H9 (cell line): ENCODE data around the gene BSN. TPM values are rescaled to one million over a fixed set of nuclear protein-coding genes. Genes with fewer than 3 reads are reported as not detected.

Source experiments
- DNase-seq: peaks from one replicate; pipeline ENCODE4 v3.0.0-alpha.2; 2017
- H2AFZ ChIP-seq: one replicate; pipeline ENCODE4 v1.6.1; 2013; ENCODE audit warnings: mild to moderate bottlenecking, low read length, control low read depth, moderate library complexity
- H2AK5ac ChIP-seq: 2 replicates; pipeline ENCODE4 v1.6.1; 2013; ENCODE audit warnings: low read length, control low read depth, mixed read lengths; ENCODE audit not compliant: insufficient read length
- H2BK120ac ChIP-seq: one replicate; pipeline ENCODE4 v1.6.1; 2013; ENCODE audit warnings: low read depth, mild to moderate bottlenecking, low read length, control low read depth, inconsistent platforms; ENCODE audit not compliant: poor library complexity, severe bottlenecking
- H2BK12ac ChIP-seq: 2 replicates; pipeline ENCODE4 v1.6.1; 2013; ENCODE audit warnings: low read length, control low read depth, mixed read lengths, low read depth; ENCODE audit not compliant: insufficient read length
- H2BK15ac ChIP-seq: 2 replicates; pipeline ENCODE4 v1.6.1; 2013; ENCODE audit warnings: low read depth, low read length, control low read depth
- H2BK20ac ChIP-seq: one replicate; pipeline ENCODE4 v1.6.1; 2013; ENCODE audit warnings: low read depth, mild to moderate bottlenecking, low read length, control low read depth, inconsistent platforms; ENCODE audit not compliant: poor library complexity, severe bottlenecking
- H2BK5ac ChIP-seq: 2 replicates; pipeline ENCODE4 v1.6.1; 2013; ENCODE audit warnings: low read length, control low read depth, mixed read lengths; ENCODE audit not compliant: insufficient read length
- H3K14ac ChIP-seq: 2 replicates; pipeline ENCODE4 v1.6.1; 2013; ENCODE audit warnings: low read length, control low read depth; ENCODE audit not compliant: insufficient read depth
- H3K18ac ChIP-seq: 2 replicates; pipeline ENCODE4 v1.6.1; 2013; ENCODE audit warnings: low read depth, mild to moderate bottlenecking, mixed read lengths, low read length, control low read depth; ENCODE audit not compliant: insufficient read length
- H3K23ac ChIP-seq: 2 replicates; pipeline ENCODE4 v1.6.1; 2013; ENCODE audit warnings: low read length, control low read depth, mixed read lengths, low read depth; ENCODE audit not compliant: insufficient read length
- H3K23me2 ChIP-seq: 2 replicates; pipeline ENCODE4 v1.6.1; 2013; ENCODE audit warnings: low read depth, mild to moderate bottlenecking, mixed read lengths, low read length, control low read depth; ENCODE audit not compliant: insufficient read length, poor library complexity, severe bottlenecking
- H3K27ac ChIP-seq: 2 replicates; pipeline ENCODE4 v1.5.1; 2013; ENCODE audit warnings: low read length, control low read depth, mixed read lengths, low read depth; ENCODE audit not compliant: insufficient read length
- H3K27me3 ChIP-seq: 2 replicates; pipeline ENCODE4 v1.6.1; 2013; ENCODE audit warnings: low read length, control low read depth, inconsistent platforms; ENCODE audit not compliant: insufficient read depth
- H3K4ac ChIP-seq: 2 replicates; pipeline ENCODE4 v1.6.1; 2013; ENCODE audit warnings: low read depth, mild to moderate bottlenecking, control low read depth, inconsistent platforms, low read length, moderate library complexity
- H3K4me1 ChIP-seq: 2 replicates; pipeline ENCODE4 v1.6.1; 2013; ENCODE audit warnings: low read length, control low read depth, inconsistent platforms; ENCODE audit not compliant: insufficient read depth
- H3K4me2 ChIP-seq: 2 replicates; pipeline ENCODE4 v1.6.1; 2013; ENCODE audit warnings: low read length, control low read depth, mixed read lengths; ENCODE audit not compliant: insufficient read length, insufficient read depth
- H3K56ac ChIP-seq: 2 replicates; pipeline ENCODE4 v1.6.1; 2013; ENCODE audit warnings: low read depth, mild to moderate bottlenecking, mixed read lengths, low read length, control low read depth; ENCODE audit not compliant: insufficient read length
- H3K79me1 ChIP-seq: 2 replicates; pipeline ENCODE4 v1.6.1; 2013; ENCODE audit warnings: low read depth, mild to moderate bottlenecking, moderate library complexity, low read length, control low read depth, inconsistent platforms; ENCODE audit not compliant: insufficient read depth, poor library complexity, severe bottlenecking
- H3K79me2 ChIP-seq: 2 replicates; pipeline ENCODE4 v1.6.1; 2013; ENCODE audit warnings: low read length, control low read depth, inconsistent platforms; ENCODE audit not compliant: insufficient read depth
- H3K9ac ChIP-seq: 2 replicates; pipeline ENCODE4 v1.6.1; 2013; ENCODE audit warnings: low read length, control low read depth, mixed read lengths; ENCODE audit not compliant: insufficient read length; ENCODE audit errors: extremely low read depth
- H3K9me3 ChIP-seq: one replicate; pipeline ENCODE4 v1.6.1; 2013; ENCODE audit warnings: low read depth, low read length, inconsistent platforms; ENCODE audit not compliant: control insufficient read depth
- H3T11ph ChIP-seq: one replicate; pipeline ENCODE4 v1.6.1; 2013; ENCODE audit warnings: mild to moderate bottlenecking, low read length, control low read depth, inconsistent platforms
- H4K20me1 ChIP-seq: one replicate; pipeline ENCODE4 v1.6.1; 2013; ENCODE audit not compliant: control insufficient read depth, insufficient read length, insufficient read depth
- H4K5ac ChIP-seq: 2 replicates; pipeline ENCODE4 v1.6.1; 2013; ENCODE audit warnings: low read depth, mild to moderate bottlenecking, mixed read lengths, low read length, control low read depth; ENCODE audit not compliant: insufficient read length
- H4K8ac ChIP-seq: replicated peaks from 2 replicates; pipeline ENCODE4 v1.6.1; 2013; ENCODE audit warnings: low read length, control low read depth, mixed read lengths, low read depth; ENCODE audit not compliant: insufficient read length
- H4K91ac ChIP-seq: 2 replicates; pipeline ENCODE4 v1.6.1; 2013; ENCODE audit warnings: low read depth, mild to moderate bottlenecking, moderate library complexity, mixed read lengths, low read length, control low read depth; ENCODE audit not compliant: insufficient read length
- H3K27ac Mint-ChIP-seq, 3 experiments: 2 replicates in 2 of 3; 3 replicates in 1 of 3; pipeline ENCODE4 v1.8.0; 2020 to 2021; ENCODE audit warnings: mixed read lengths in 3 of 3, mild to moderate bottlenecking in 1 of 3, moderate library complexity in 1 of 3
- H3K27me3 Mint-ChIP-seq: 2 replicates; pipeline ENCODE4 v1.8.0; 2021; ENCODE audit warnings: low read depth, mild to moderate bottlenecking, moderate library complexity, mixed read lengths
- H3K36me3 Mint-ChIP-seq, 3 experiments: 2 replicates in 2 of 3; 3 replicates in 1 of 3; pipeline ENCODE4 v1.8.0; 2020 to 2021; ENCODE audit warnings: low read depth in 3 of 3, mixed read lengths in 3 of 3; ENCODE audit not compliant: insufficient read depth in 1 of 3
- H3K4me1 Mint-ChIP-seq, 2 experiments: 2 replicates each; pipeline ENCODE4 v1.8.0; 2020; ENCODE audit warnings: mixed read lengths in 2 of 2
- H3K4me3 Mint-ChIP-seq, 2 experiments: 2 replicates in 1 of 2; 3 replicates in 1 of 2; pipeline ENCODE4 v1.8.0; 2020 to 2021; ENCODE audit warnings: mild to moderate bottlenecking in 2 of 2, mixed read lengths in 2 of 2, moderate library complexity in 1 of 2
- H3K9me3 Mint-ChIP-seq, 2 experiments: 2 replicates in 1 of 2; 3 replicates in 1 of 2; pipeline ENCODE4 v1.8.0; 2020; ENCODE audit warnings: mild to moderate bottlenecking in 2 of 2, mixed read lengths in 2 of 2, moderate library complexity in 1 of 2
- CTCF ChIP-seq: fragments of 200-600 bp; sonication (generic); conservative IDR thresholded peaks from 3 replicates; pipeline ENCODE4 v1.8.0; 2021; ENCODE audit warnings: antibody characterized with exemption, mild to moderate bottlenecking
- WGBS: extraction: QIAGEN DNeasy Blood & Tissue Kit; methylation state at CpG from one replicate; pipeline ENCODE4 v1.1.7; 2013; ENCODE audit warnings: missing lambda C conversion rate, low lambda C conversion rate, mixed read lengths; ENCODE audit not compliant: insufficient read length; ENCODE audit errors: extremely low coverage; 5-methylcytosine and 5-hydroxymethylcytosine counted together
- total RNA-seq: library from RNA; stranded (reverse); gene quantifications from 2 replicates; pipeline ENCODE4 v1.2.1, GENCODE V29; 2021

BSN gene
- total RNA-seq, 1 experiment from 2014 or later: 2.4 TPM

- Histone ChIP-seq H3K23ac (no peak overlapping the region), H3T11ph (no peak overlapping the region), H3K56ac (no peak overlapping the region), H3K14ac (no peak overlapping the region), H2BK5ac (no peak overlapping the region), H2AFZ (no peak overlapping the region), H3K23me2 (no peaks in the 10 kb centered on the region), H4K20me1 (no peaks in the 10 kb centered on the region), H4K8ac (no peak overlapping the region), H2BK120ac (no peak overlapping the region), H3K79me2 (no peaks in the 10 kb centered on the region), H2BK20ac (no peak overlapping the region), H4K91ac (no peak overlapping the region), H3K4me2 (no peak overlapping the region), H2BK12ac (no peak overlapping the region), H3K79me1 (no peaks in the 10 kb centered on the region), H3K4me1 (no peaks in the 10 kb centered on the region), H3K18ac (no peak overlapping the region), H2BK15ac (no peak overlapping the region), H3K9ac (no peak overlapping the region), H2AK5ac (no peak overlapping the region), H3K27ac (no peak overlapping the region), H3K9me3 (no peaks in the 10 kb centered on the region), H4K5ac (no peak overlapping the region), H3K27me3 (no peaks in the 10 kb centered on the region), H3K4ac (no peak overlapping the region)
- Mint-ChIP-seq H3K36me3 (peaks cover 0 to under 1% (median 0%) of the 10 kb centered on the region in 3 experiments; a peak in 2 of 7 replicates), H3K4me1 (no peaks in the 10 kb centered on the region; a peak in 1 of 4 replicates), H3K27me3 (no peaks in the 10 kb centered on the region; the same call in 1 of the 2 replicates), H3K27ac (no peak overlapping the region), H3K4me3 (no peak overlapping the region), H3K9me3 (peaks cover 0 to under 1% of the 10 kb centered on the region in 2 experiments; a peak in 1 of 5 replicates)
- TF ChIP-seq CTCF: no peak
- WGBS: no CpG with 5 or more reads among the region's 7 CpGs
- DNase-seq: no peak
Measured at GRCh38 chr3:49636883-49637609, 82.8 kb downstream of the BSN start.
